A673 (cell line): ENCODE measurements around the gene IFNL2.

Source experiments
- CTCF ChIP-seq: fragments of 300-800, 200-600 bp; sonication (generic); conservative IDR thresholded peaks from 2 replicates; pipeline ENCODE4 v1.5.1; 2017; ENCODE audit warnings: low read depth, mild to moderate bottlenecking, antibody characterized with exemption, low read length, moderate library complexity, mixed read lengths
- EZH2 ChIP-seq: fragments of 200-600 bp; sonication (generic); IDR thresholded peaks from 2 replicates; pipeline ENCODE4 v1.6.1; 2017; ENCODE audit warnings: borderline replicate concordance, low read depth, mild to moderate bottlenecking, mixed read lengths, antibody characterized with exemption, low read length; ENCODE audit not compliant: poor library complexity, severe bottlenecking

- no peak for TF ChIP-seq CTCF
- no peak for TF ChIP-seq EZH2
These were observed 27.8 kb upstream of the IFNL2 start for GRCh38 chr19:39240421-39240820.
